Neural progenitor cell (in vitro differentiated cells): Measurements from ENCODE around the gene CORO7. TPM values are rescaled to one million over a fixed set of nuclear protein-coding genes. Genes with fewer than 3 reads are reported as not detected.

ENCODE experiments used
- DNase-seq: peaks from one replicate; pipeline ENCODE4 v3.0.0-alpha.2; 2016; ENCODE audit warnings: low spot score
- H2AFZ ChIP-seq: fragments of 200-600 bp; sonication (generic); replicated peaks from 2 replicates; pipeline ENCODE4 v1.6.1; 2016; ENCODE audit warnings: antibody characterized with exemption
- H3F3A ChIP-seq: fragments of 200-600 bp; sonication (generic); 2 replicates; pipeline ENCODE4 v1.6.1; 2016; ENCODE audit warnings: antibody characterized with exemption, low read depth
- H3K27ac ChIP-seq: fragments of 200-600 bp; sonication (generic); 2 replicates; pipeline ENCODE4 v1.5.1; 2016; ENCODE audit warnings: mild to moderate bottlenecking
- H3K27me3 ChIP-seq: fragments of 200-600 bp; sonication (generic); 2 replicates; pipeline ENCODE4 v1.6.1; 2016; ENCODE audit warnings: mild to moderate bottlenecking, moderate library complexity
- H3K36me3 ChIP-seq: fragments of 200-600 bp; sonication (generic); 2 replicates; pipeline ENCODE4 v1.5.1; 2016
- H3K4me1 ChIP-seq: fragments of 200-600 bp; sonication (generic); 2 replicates; pipeline ENCODE4 v1.6.1; 2016; ENCODE audit warnings: mixed run types
- H3K4me2 ChIP-seq: fragments of 200-600 bp; sonication (generic); 2 replicates; pipeline ENCODE4 v1.6.1; 2016
- H3K4me3 ChIP-seq: fragments of 200-600 bp; sonication (generic); 2 replicates; pipeline ENCODE4 v1.5.1; 2016
- H3K79me2 ChIP-seq: fragments of 200-600 bp; sonication (generic); 2 replicates; pipeline ENCODE4 v1.6.1; 2016; ENCODE audit warnings: low read depth
- H3K9ac ChIP-seq: fragments of 200-600 bp; sonication (generic); 2 replicates; pipeline ENCODE4 v1.6.1; 2016
- H3K9me3 ChIP-seq: fragments of 200-600 bp; sonication (generic); 2 replicates; pipeline ENCODE4 v1.5.1; 2016; ENCODE audit warnings: low read depth
- H4K20me1 ChIP-seq: fragments of 200-600 bp; sonication (generic); 2 replicates; pipeline ENCODE4 v1.6.1; 2016; ENCODE audit warnings: low read depth
- H3K27ac Mint-ChIP-seq: 3 replicates; pipeline ENCODE4 v1.8.0; 2021; ENCODE audit warnings: mixed read lengths
- H3K27me3 Mint-ChIP-seq: 2 replicates; pipeline ENCODE4 v1.8.0; 2022; ENCODE audit warnings: low read depth, mild to moderate bottlenecking, inconsistent platforms, moderate library complexity, mixed read lengths; ENCODE audit not compliant: insufficient read depth
- H3K36me3 Mint-ChIP-seq: 3 replicates; pipeline ENCODE4 v1.8.0; 2021; ENCODE audit warnings: mixed read lengths
- H3K4me1 Mint-ChIP-seq: 3 replicates; pipeline ENCODE4 v1.8.0; 2021; ENCODE audit warnings: mixed read lengths
- H3K4me3 Mint-ChIP-seq: 3 replicates; pipeline ENCODE4 v1.8.0; 2021; ENCODE audit warnings: mild to moderate bottlenecking, moderate library complexity, mixed read lengths
- H3K9me3 Mint-ChIP-seq: 3 replicates; pipeline ENCODE4 v1.8.0; 2020; ENCODE audit warnings: mixed read lengths
- EZH2 ChIP-seq: fragments of 200-600 bp; sonication (generic); IDR thresholded peaks from 2 replicates; pipeline ENCODE4 v1.6.1; 2017; ENCODE audit warnings: antibody characterized with exemption, mild to moderate bottlenecking, moderate library complexity
- EZH2phosphoT487 ChIP-seq: fragments of 200-600 bp; sonication (generic); IDR thresholded peaks from 2 replicates; pipeline ENCODE4 v1.6.1; 2017; ENCODE audit warnings: antibody characterized with exemption
- total RNA-seq: library from RNA; depleted of rRNA; stranded (reverse); fragments of >200 nt; gene quantifications from 2 replicates; pipeline ENCODE4 v1.2.3, GENCODE V29; 2015; ENCODE audit warnings: low replicate concordance
- TF ChIP-seq, protein P1 (sequence below): fragments of 200-600 bp; sonication (generic); IDR thresholded peaks from 2 replicates; pipeline ENCODE4 v1.5.1; 2017; ENCODE audit warnings: antibody characterized with exemption, mild to moderate bottlenecking

Gene CORO7
- total RNA-seq, 1 donor from 2014 or later: 6.8 TPM

- peaks cover 37% of the 10 kb centered on the region for H4K20me1 ChIP-seq
- no peak overlapping the region for H3K4me2 ChIP-seq
- H3K4me3 Mint-ChIP-seq: no peak overlapping the region
- H3K9me3 Mint-ChIP-seq: no peaks in the 10 kb centered on the region
- H3K27me3 Mint-ChIP-seq: peaks cover 2% of the 10 kb centered on the region
- peaks cover 4% of the 10 kb centered on the region for H3K4me1 ChIP-seq
- no peak overlapping the region for H3K27ac Mint-ChIP-seq
- peaks cover 12% of the 10 kb centered on the region for H3F3A ChIP-seq
- H3K9me3 ChIP-seq: no peaks in the 10 kb centered on the region
- peaks cover 4% of the 10 kb centered on the region for H3K36me3 Mint-ChIP-seq
- no peak overlapping the region for H3K27ac ChIP-seq
- no peak overlapping the region for H2AFZ ChIP-seq
- no peak overlapping the region for H3K9ac ChIP-seq
- no peak for TF ChIP-seq EZH2phosphoT487
- TF ChIP-seq, protein P1, sequence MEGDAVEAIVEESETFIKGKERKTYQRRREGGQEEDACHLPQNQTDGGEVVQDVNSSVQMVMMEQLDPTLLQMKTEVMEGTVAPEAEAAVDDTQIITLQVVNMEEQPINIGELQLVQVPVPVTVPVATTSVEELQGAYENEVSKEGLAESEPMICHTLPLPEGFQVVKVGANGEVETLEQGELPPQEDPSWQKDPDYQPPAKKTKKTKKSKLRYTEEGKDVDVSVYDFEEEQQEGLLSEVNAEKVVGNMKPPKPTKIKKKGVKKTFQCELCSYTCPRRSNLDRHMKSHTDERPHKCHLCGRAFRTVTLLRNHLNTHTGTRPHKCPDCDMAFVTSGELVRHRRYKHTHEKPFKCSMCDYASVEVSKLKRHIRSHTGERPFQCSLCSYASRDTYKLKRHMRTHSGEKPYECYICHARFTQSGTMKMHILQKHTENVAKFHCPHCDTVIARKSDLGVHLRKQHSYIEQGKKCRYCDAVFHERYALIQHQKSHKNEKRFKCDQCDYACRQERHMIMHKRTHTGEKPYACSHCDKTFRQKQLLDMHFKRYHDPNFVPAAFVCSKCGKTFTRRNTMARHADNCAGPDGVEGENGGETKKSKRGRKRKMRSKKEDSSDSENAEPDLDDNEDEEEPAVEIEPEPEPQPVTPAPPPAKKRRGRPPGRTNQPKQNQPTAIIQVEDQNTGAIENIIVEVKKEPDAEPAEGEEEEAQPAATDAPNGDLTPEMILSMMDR: no peak
- no peak for TF ChIP-seq EZH2
- H3K4me3 ChIP-seq: no peak overlapping the region
- peaks cover 16% of the 10 kb centered on the region for H3K4me1 Mint-ChIP-seq
- H3K79me2 ChIP-seq: peaks cover 15% of the 10 kb centered on the region
- no peaks in the 10 kb centered on the region for H3K36me3 ChIP-seq
- DNase-seq: no peak
- H3K27me3 ChIP-seq: no peaks in the 10 kb centered on the region
These were observed 83.6 kb downstream of the CORO7 start for GRCh38 chr16:4332623-4333307.

- no peaks in the 10 kb centered on the region for H3K9me3 Mint-ChIP-seq
- Histone ChIP-seq H3K9ac (no peak overlapping the region), H2AFZ (no peak overlapping the region), H3K4me2 (no peak overlapping the region), H3K4me1 (peaks cover 4% of the 10 kb centered on the region), H3K36me3 (no peaks in the 10 kb centered on the region), H3K27ac (no peak overlapping the region), H3K79me2 (peaks cover 15% of the 10 kb centered on the region), H3K4me3 (no peak overlapping the region), H3K9me3 (no peaks in the 10 kb centered on the region), H3F3A (peaks cover 15% of the 10 kb centered on the region), H4K20me1 (peaks cover 40% of the 10 kb centered on the region), H3K27me3 (no peaks in the 10 kb centered on the region)
- H3K27ac Mint-ChIP-seq: no peak overlapping the region
- H3K27me3 Mint-ChIP-seq: peaks cover 2% of the 10 kb centered on the region
- TF ChIP-seq, protein P1: no peak
- TF ChIP-seq EZH2phosphoT487: no peak
- TF ChIP-seq EZH2: no peak
- DNase-seq: no peak
- peaks cover 17% of the 10 kb centered on the region for H3K4me1 Mint-ChIP-seq
- peaks cover 4% of the 10 kb centered on the region for H3K36me3 Mint-ChIP-seq
- no peak overlapping the region for H3K4me3 Mint-ChIP-seq
These were observed 84.3 kb downstream of the CORO7 start for GRCh38 chr16:4332083-4332482.

- Histone ChIP-seq H3K79me2 (peaks cover 18% of the 10 kb centered on the region), H3K9me3 (no peaks in the 10 kb centered on the region), H3K9ac (no peak overlapping the region), H3K27ac (no peak overlapping the region), H3K4me3 (no peak overlapping the region), H3K4me2 (no peak overlapping the region), H3F3A (peaks cover 26% of the 10 kb centered on the region), H3K4me1 (peaks cover 4% of the 10 kb centered on the region), H3K36me3 (no peaks in the 10 kb centered on the region), H2AFZ (no peak overlapping the region), H3K27me3 (no peaks in the 10 kb centered on the region), H4K20me1 (peaks cover 48% of the 10 kb centered on the region)
- H3K27me3 Mint-ChIP-seq: peaks cover 2% of the 10 kb centered on the region
- H3K4me1 Mint-ChIP-seq: peaks cover 20% of the 10 kb centered on the region
- H3K4me3 Mint-ChIP-seq: peak overlapping the region; percentile 1
- TF ChIP-seq EZH2: no peak
- no peak for TF ChIP-seq EZH2phosphoT487
- TF ChIP-seq, protein P1: peak; percentile 86
- no peaks in the 10 kb centered on the region for H3K9me3 Mint-ChIP-seq
- no peak overlapping the region for H3K27ac Mint-ChIP-seq
- peak; percentile 81 for DNase-seq
- H3K36me3 Mint-ChIP-seq: no peaks in the 10 kb centered on the region
These were observed 86.0 kb downstream of the CORO7 start for GRCh38 chr16:4330277-4330874.
